IMR-90 (cell line): ENCODE measurements around the gene RAB38. TPM values are rescaled to one million over a fixed set of nuclear protein-coding genes. Genes with fewer than 3 reads are reported as not detected.

Source experiments
- ATAC-seq: fragments of 200-7000 bp; cut with Tn5 transposase; 2 replicates; pipeline ENCODE4 v1.9.1; 2020; ENCODE audit warnings: low read depth, mild to moderate bottlenecking, moderate library complexity
- BruUV-seq: library from RNA; stranded (reverse); fragments of 400-500 nt; replicated peaks from 2 replicates; lab custom pipeline; 2021; lab: Mats Ljungman, UMichigan
- CTCF ChIA-PET: fragments of 300-600 bp; formaldehyde crosslinking; extraction: SDS; loops from one replicate; lab custom pipeline; 2021; ENCODE audit warnings: antibody characterized with exemption; lab: Yijun Ruan, JAX
- POLR2A ChIA-PET: fragments of 300-600 bp; sonication (Branson Sonifier 250); formaldehyde crosslinking; loops from one replicate; lab custom pipeline; 2022; ENCODE audit warnings: antibody characterized with exemption; ENCODE audit not compliant: unreplicated experiment; lab: Charles Lee
- DNase-seq: peaks from one replicate; pipeline ENCODE4 v3.0.0; 2013
- H2AFZ ChIP-seq: replicated peaks from 2 replicates; pipeline ENCODE3; 2013; ENCODE audit warnings: low read length, mild to moderate bottlenecking; ENCODE audit not compliant: poor library complexity
- H2AK5ac ChIP-seq: 2 replicates; pipeline ENCODE4 v1.6.1; 2013; ENCODE audit warnings: low read depth, low read length, inconsistent platforms
- H2AK9ac ChIP-seq: replicated peaks from 2 replicates; pipeline ENCODE3; 2013; ENCODE audit warnings: mild to moderate bottlenecking, low read depth, low read length, moderate library complexity; ENCODE audit not compliant: poor library complexity
- H2BK120ac ChIP-seq: 2 replicates; pipeline ENCODE4 v1.6.1; 2013; ENCODE audit warnings: low read depth, low read length, inconsistent platforms
- H2BK15ac ChIP-seq: 3 replicates; pipeline ENCODE4 v1.6.1; 2013; ENCODE audit warnings: low read depth, low read length, inconsistent platforms
- H2BK20ac ChIP-seq: 2 replicates; pipeline ENCODE4 v1.6.1; 2013; ENCODE audit warnings: low read depth, mild to moderate bottlenecking, inconsistent platforms, low read length, moderate library complexity
- H2BK5ac ChIP-seq: 2 replicates; pipeline ENCODE4 v1.6.1; 2013; ENCODE audit warnings: mild to moderate bottlenecking, low read depth, low read length, inconsistent platforms; ENCODE audit not compliant: poor library complexity, severe bottlenecking
- H3K14ac ChIP-seq: replicated peaks from 2 replicates; pipeline ENCODE4 v1.6.1; 2013; ENCODE audit warnings: low read depth, low read length, inconsistent platforms
- H3K18ac ChIP-seq: 2 replicates; pipeline ENCODE4 v1.6.1; 2013; ENCODE audit warnings: low read depth, low read length, control low read depth
- H3K23ac ChIP-seq: 2 replicates; pipeline ENCODE4 v1.6.1; 2013; ENCODE audit warnings: low read depth, low read length, inconsistent platforms
- H3K27ac ChIP-seq: 2 replicates; pipeline ENCODE4 v1.5.1; 2013; ENCODE audit warnings: mild to moderate bottlenecking, control low read depth, low read length; ENCODE audit not compliant: insufficient read depth
- H3K27me3 ChIP-seq: 2 replicates; pipeline ENCODE4 v1.6.1; 2013; ENCODE audit warnings: low read length; ENCODE audit not compliant: control insufficient read depth, insufficient read depth
- H3K36me3 ChIP-seq: 2 replicates; pipeline ENCODE4 v1.6.1; 2013; ENCODE audit warnings: low read length, mixed read lengths; ENCODE audit not compliant: control insufficient read depth, insufficient read depth
- H3K4ac ChIP-seq: 2 replicates; pipeline ENCODE4 v1.6.1; 2013; ENCODE audit warnings: low read depth, low read length, inconsistent platforms
- H3K4me1 ChIP-seq: 2 replicates; pipeline ENCODE4 v1.6.1; 2013; ENCODE audit warnings: low read length, mixed read lengths; ENCODE audit not compliant: control insufficient read depth, insufficient read depth
- H3K4me2 ChIP-seq: 2 replicates; pipeline ENCODE4 v1.6.1; 2013; ENCODE audit warnings: low read depth, mild to moderate bottlenecking, control low read depth, low read length, moderate library complexity
- H3K4me3 ChIP-seq: 2 replicates; pipeline ENCODE4 v1.5.1; 2013; ENCODE audit warnings: low read depth, mild to moderate bottlenecking, control low read depth, low read length, moderate library complexity; ENCODE audit not compliant: insufficient read depth
- H3K56ac ChIP-seq: 2 replicates; pipeline ENCODE4 v1.6.1; 2013; ENCODE audit warnings: low read length, inconsistent platforms; ENCODE audit not compliant: insufficient read depth; ENCODE audit errors: extremely low read depth
- H3K79me1 ChIP-seq, 2 experiments: 2 replicates each; pipeline ENCODE4 v1.6.1; 2013; ENCODE audit warnings: low read length in 2 of 2, inconsistent platforms in 1 of 2, low read depth in 1 of 2
- H3K9ac ChIP-seq: 2 replicates; pipeline ENCODE4 v1.6.1; 2013; ENCODE audit warnings: low read depth, low read length, control low read depth
- H3K9me1 ChIP-seq: 2 replicates; pipeline ENCODE4 v1.6.1; 2013; ENCODE audit warnings: low read length, inconsistent platforms; ENCODE audit not compliant: insufficient read depth
- H3K9me3 ChIP-seq: 2 replicates; pipeline ENCODE4 v1.6.1; 2013; ENCODE audit warnings: low read length; ENCODE audit not compliant: control insufficient read depth, insufficient read depth
- H4K20me1 ChIP-seq: 2 replicates; pipeline ENCODE4 v1.6.1; 2013; ENCODE audit warnings: low read length, inconsistent platforms; ENCODE audit not compliant: insufficient read depth
- H4K5ac ChIP-seq: 2 replicates; pipeline ENCODE4 v1.6.1; 2013; ENCODE audit warnings: mild to moderate bottlenecking, low read depth, low read length, control low read depth
- H4K8ac ChIP-seq, 2 experiments: 2 replicates each; pipeline ENCODE4 v1.6.1; 2013; ENCODE audit warnings: low read depth in 2 of 2, low read length in 2 of 2, control low read depth in 1 of 2, inconsistent platforms in 1 of 2
- H4K91ac ChIP-seq: 2 replicates; pipeline ENCODE4 v1.6.1; 2013; ENCODE audit warnings: low read depth, low read length, inconsistent platforms; ENCODE audit not compliant: insufficient read depth
- CTCF ChIP-seq: conservative IDR thresholded peaks from 2 replicates; pipeline ENCODE4 v1.5.1; 2012; ENCODE audit warnings: mild to moderate bottlenecking, low read depth, low read length, improper control_type of control experiment
- ELK1 ChIP-seq: fragments of 150-350 bp; IDR thresholded peaks from 2 replicates; pipeline ENCODE4 v1.6.1; 2016; ENCODE audit warnings: low read depth, mild to moderate bottlenecking, low read length, moderate library complexity, borderline replicate concordance
- FOS ChIP-seq: fragments of 150-350 bp; IDR thresholded peaks from 2 replicates; pipeline ENCODE4 v1.6.1; 2016; ENCODE audit warnings: low read depth, low read length
- MAFK ChIP-seq: IDR thresholded peaks from 2 replicates; pipeline ENCODE4 v1.6.1; 2012; ENCODE audit warnings: low read depth, low read length, improper control_type of control experiment
- NFE2L2 ChIP-seq: fragments of 150-350 bp; IDR thresholded peaks from 2 replicates; pipeline ENCODE4 v1.6.1; 2016; ENCODE audit warnings: low read depth, mild to moderate bottlenecking, low read length
- POLR2A ChIP-seq: IDR thresholded peaks from 2 replicates; pipeline ENCODE4 v1.6.1; 2012; ENCODE audit warnings: mild to moderate bottlenecking, low read depth, low read length
- RAD21 ChIP-seq: IDR thresholded peaks from 2 replicates; pipeline ENCODE4 v1.6.1; 2012; ENCODE audit warnings: low read length, improper control_type of control experiment
- SMC3 ChIP-seq: fragments of 150-350 bp; IDR thresholded peaks from 2 replicates; pipeline ENCODE4 v1.6.1; 2016; ENCODE audit warnings: low read depth, mild to moderate bottlenecking, antibody characterized with exemption, low read length, moderate library complexity
- WGBS, 2 experiments: methylation state at CpG; one replicate each; pipeline versions ENCODE4 v1.1.5 to v1.1.7; 2013; ENCODE audit warnings: missing lambda C conversion rate in 2 of 2; ENCODE audit not compliant: insufficient read length in 1 of 2; ENCODE audit errors: extremely low coverage in 2 of 2; 5-methylcytosine and 5-hydroxymethylcytosine counted together
- dilution Hi-C: fragments of 300-500 bp; cut with HindIII; formaldehyde crosslinking; loops from one replicate; pipeline ENCODE4 v1.14.3; 2018; ENCODE audit warnings: low sequenced_read_pairs; ENCODE audit not compliant: unreplicated experiment
- in situ Hi-C: fragments of 300-500 bp; cut with MboI; formaldehyde crosslinking; loops from 3 replicates; pipeline ENCODE4 v1.14.3; 2019; ENCODE audit warnings: low sequenced_read_pairs, inconsistent platforms, mixed read lengths
- intact Hi-C: fragments of 100-400 bp; cut with micrococcal nuclease; formaldehyde crosslinking; loops from 2 replicates; pipeline ENCODE4 v1.10.0; 2022
- polyA plus RNA-seq, 3 experiments: library from polyadenylated mRNA; depleted of rRNA; stranded (reverse); fragments of >200 nt; gene quantifications; 2 replicates each; pipeline ENCODE4 v1.2.3, GENCODE V29; 2012; ENCODE audit warnings: low replicate concordance in 1 of 3
- total RNA-seq: library from RNA; depleted of rRNA; stranded (reverse); fragments of >200 nt; gene quantifications from 2 replicates; pipeline ENCODE4 v1.2.3, GENCODE V29; 2012

The RAB38 gene
- total and polyA plus RNA-seq, 2 of the 4 experiments (the other 2 are of a cell fraction): 5.0 to 6.5 TPM

- Histone ChIP-seq H2AK5ac (no peak overlapping the region), H3K9me1 (0 out of 2 replicates have a peak, but pooled peaks cover 4% of the 10 kb centered on the region), H2BK20ac (no peak overlapping the region), H4K91ac (no peak overlapping the region), H4K20me1 (no peaks in the 10 kb centered on the region), H3K36me3 (no peaks in the 10 kb centered on the region), H2AFZ (no peak overlapping the region), H2BK15ac (no peak overlapping the region), H3K79me1 (no peaks in the 10 kb centered on the region), H3K9ac (no peak overlapping the region), H3K27ac (no peak overlapping the region), H3K9me3 (no peaks in the 10 kb centered on the region), H4K8ac (no peak overlapping the region), H3K4me3 (no peak overlapping the region), H3K56ac (no peak overlapping the region), H2BK5ac (no peak overlapping the region), H3K4ac (no peak overlapping the region), H4K5ac (no peak overlapping the region), H2BK120ac (no peak overlapping the region), H3K27me3 (no peaks in the 10 kb centered on the region; the same call in none of the 2 replicates), H3K18ac (no peak overlapping the region), H3K4me1 (no peaks in the 10 kb centered on the region), H3K4me2 (no peak overlapping the region), H3K14ac (no peak overlapping the region), H3K23ac (no peak overlapping the region), H2AK9ac (no peak overlapping the region)
- ChIA-PET CTCF (interaction anchor here (0.6 kb wide), 1 partner anchor 158 kb away, joined by 5 read pairs; no protein-coding TSS in a partner anchor), POLR2A (no interaction called here)
- in situ Hi-C loops: no loop called here
- dilution Hi-C loops: no loop called here
- WGBS, 2 experiments: 69% methylated on average over 1 of the region's 1 CpG; no CpG with 5 or more reads in 1 of the 2 experiments
- TF ChIP-seq SMC3 (no peak), RAD21 (no peak), POLR2A (no peak), NFE2L2 (no peak), ELK1 (no peak), MAFK (no peak), FOS (no peak), CTCF (no peak)
- ATAC-seq (no peak), DNase-seq (no peak)
- intact Hi-C loops: no loop called here
- no TSS peak for BruUV-seq
These were observed 6.5 kb upstream of the RAB38 start for GRCh38 chr11:88181776-88182175.
